SU-DHL-6 (cell line): Measurements from ENCODE around the gene NCEH1.

Experiments used
- H2AFZ ChIP-seq: fragments of 200-600 bp; sonication (generic); 2 replicates; pipeline ENCODE4 v1.6.1; 2014; ENCODE audit warnings: low read depth, mild to moderate bottlenecking, moderate library complexity, mixed read lengths, antibody characterized with exemption, low read length; ENCODE audit not compliant: severe bottlenecking
- H3F3A ChIP-seq: fragments of 200-600 bp; shearing (Covaris generic); 2 replicates; pipeline ENCODE4 v1.6.0; 2016; ENCODE audit warnings: antibody characterized with exemption, mild to moderate bottlenecking; ENCODE audit not compliant: insufficient read depth
- H3K27ac ChIP-seq: fragments of 200-600 bp; sonication (generic); 2 replicates; pipeline ENCODE4 v1.5.1; 2016; ENCODE audit warnings: low read depth, mild to moderate bottlenecking, low read length, moderate library complexity, mixed read lengths
- H3K27me3 ChIP-seq: fragments of 200-600 bp; sonication (generic), shearing (Covaris generic); 2 replicates; pipeline ENCODE4 v1.6.0; 2014; ENCODE audit warnings: mild to moderate bottlenecking, low read length
- H3K36me3 ChIP-seq: fragments of 200-600 bp; sonication (generic); 2 replicates; pipeline ENCODE4 v1.6.1; 2014; ENCODE audit warnings: mild to moderate bottlenecking, low read length, mixed read lengths
- H3K4me2 ChIP-seq: fragments of 300-600, 200-600 bp; shearing (Covaris generic), sonication (generic); 2 replicates; pipeline ENCODE4 v1.6.0; 2014; ENCODE audit warnings: low read length, low read depth, mild to moderate bottlenecking; ENCODE audit not compliant: poor library complexity, severe bottlenecking
- H3K4me3 ChIP-seq: fragments of 200-600 bp; sonication (generic); 2 replicates; pipeline ENCODE4 v1.5.1; 2014; ENCODE audit warnings: antibody characterized with exemption, low read length, mild to moderate bottlenecking, mixed read lengths; ENCODE audit not compliant: insufficient read depth, poor library complexity, severe bottlenecking
- H3K79me2 ChIP-seq: fragments of 200-600 bp; sonication (generic); 2 replicates; pipeline ENCODE4 v1.6.1; 2014; ENCODE audit warnings: mild to moderate bottlenecking, low read length, moderate library complexity; ENCODE audit not compliant: insufficient read depth
- H3K9ac ChIP-seq: fragments of 200-600 bp; sonication (generic); 2 replicates; pipeline ENCODE4 v1.7.0; 2014; ENCODE audit warnings: mild to moderate bottlenecking, low read length
- H3K9me2 ChIP-seq: fragments of 200-600 bp; sonication (generic); replicated peaks from 2 replicates; pipeline ENCODE4 v1.6.1; 2014; ENCODE audit warnings: low read length; ENCODE audit not compliant: insufficient read depth
- H3K9me3 ChIP-seq: fragments of 200-600 bp; sonication (generic); 2 replicates; pipeline ENCODE4 v1.6.1; 2014; ENCODE audit warnings: low read length, mixed read lengths; ENCODE audit not compliant: insufficient read depth
- H4K20me1 ChIP-seq: fragments of 200-600 bp; sonication (generic); 2 replicates; pipeline ENCODE4 v1.6.1; 2014; ENCODE audit warnings: low read depth, mild to moderate bottlenecking, antibody characterized with exemption, low read length, moderate library complexity, mixed read lengths
- EZH2phosphoT487 ChIP-seq: fragments of 200-600 bp; sonication (generic), shearing (Covaris generic); conservative IDR thresholded peaks from 2 replicates; pipeline ENCODE4 v1.6.1; 2018; ENCODE audit warnings: mild to moderate bottlenecking, antibody characterized with exemption, low read length, moderate library complexity, mixed read lengths
- TF ChIP-seq, protein P1 (sequence below): fragments of 200-600 bp; sonication (generic); IDR thresholded peaks from one replicate; pipeline ENCODE4 v1.5.1; 2017; ENCODE audit warnings: antibody characterized with exemption, mild to moderate bottlenecking, low read length, moderate library complexity; ENCODE audit not compliant: insufficient read depth, poor library complexity, severe bottlenecking

Gene NCEH1

DNA sequence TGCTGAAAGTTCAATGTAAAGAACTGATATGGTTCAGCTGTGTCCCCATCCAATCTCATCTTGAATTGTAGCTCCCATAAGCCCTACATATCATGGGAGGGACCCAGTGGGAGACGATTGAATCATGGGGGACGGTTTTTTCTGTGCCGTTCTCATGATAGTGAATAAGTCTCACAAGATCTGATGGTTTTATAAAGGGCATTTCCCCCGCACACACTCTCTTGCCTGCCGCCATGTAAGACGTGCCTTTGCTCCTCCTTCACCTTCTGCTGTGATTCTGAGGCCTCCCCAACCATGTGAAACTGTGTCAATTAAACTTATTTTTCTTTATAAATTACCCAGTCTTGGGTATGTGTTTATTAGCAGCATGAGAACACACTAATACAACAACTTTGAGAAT is 101.1 kb downstream of the NCEH1 start:
- Histone ChIP-seq H3K79me2 (no peaks in the 10 kb centered on the region), H2AFZ (no peak overlapping the region), H3K4me2 (no peak overlapping the region), H3K27ac (no peak overlapping the region), H3K9ac (no peak overlapping the region), H3K4me3 (no peak overlapping the region), H3F3A (no peaks in the 10 kb centered on the region), H3K36me3 (no peaks in the 10 kb centered on the region), H3K9me2 (no peaks in the 10 kb centered on the region), H3K9me3 (peaks cover 3% of the 10 kb centered on the region; the same call in 1 of the 2 replicates), H3K27me3 (no peaks in the 10 kb centered on the region), H4K20me1 (no peaks in the 10 kb centered on the region)
- no peak for TF ChIP-seq EZH2phosphoT487
- TF ChIP-seq, protein P1, sequence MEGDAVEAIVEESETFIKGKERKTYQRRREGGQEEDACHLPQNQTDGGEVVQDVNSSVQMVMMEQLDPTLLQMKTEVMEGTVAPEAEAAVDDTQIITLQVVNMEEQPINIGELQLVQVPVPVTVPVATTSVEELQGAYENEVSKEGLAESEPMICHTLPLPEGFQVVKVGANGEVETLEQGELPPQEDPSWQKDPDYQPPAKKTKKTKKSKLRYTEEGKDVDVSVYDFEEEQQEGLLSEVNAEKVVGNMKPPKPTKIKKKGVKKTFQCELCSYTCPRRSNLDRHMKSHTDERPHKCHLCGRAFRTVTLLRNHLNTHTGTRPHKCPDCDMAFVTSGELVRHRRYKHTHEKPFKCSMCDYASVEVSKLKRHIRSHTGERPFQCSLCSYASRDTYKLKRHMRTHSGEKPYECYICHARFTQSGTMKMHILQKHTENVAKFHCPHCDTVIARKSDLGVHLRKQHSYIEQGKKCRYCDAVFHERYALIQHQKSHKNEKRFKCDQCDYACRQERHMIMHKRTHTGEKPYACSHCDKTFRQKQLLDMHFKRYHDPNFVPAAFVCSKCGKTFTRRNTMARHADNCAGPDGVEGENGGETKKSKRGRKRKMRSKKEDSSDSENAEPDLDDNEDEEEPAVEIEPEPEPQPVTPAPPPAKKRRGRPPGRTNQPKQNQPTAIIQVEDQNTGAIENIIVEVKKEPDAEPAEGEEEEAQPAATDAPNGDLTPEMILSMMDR, result no peak

DNA sequence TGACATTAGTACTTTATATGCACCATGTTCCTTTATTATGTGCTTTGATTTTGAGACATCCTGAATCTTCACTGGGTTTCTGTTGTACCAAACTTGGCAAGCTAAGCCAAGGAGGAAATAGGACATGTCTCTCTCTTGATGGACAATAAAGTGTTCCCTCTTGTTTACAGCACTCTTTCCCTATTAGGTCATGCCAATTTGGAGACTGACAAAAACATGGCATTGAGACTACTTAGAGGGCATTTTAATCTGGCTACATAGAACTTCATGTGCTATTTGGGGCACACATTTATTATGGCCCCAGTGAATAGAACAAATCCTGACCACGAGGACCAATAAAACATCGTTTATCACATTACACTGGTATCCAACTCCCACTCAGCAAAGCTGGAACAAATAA is 102.3 kb downstream of the NCEH1 start:
- H3K27ac ChIP-seq, result no peak overlapping the region
- no peak overlapping the region for H3K4me2 ChIP-seq
- no peaks in the 10 kb centered on the region for H3K9me2 ChIP-seq
- no peaks in the 10 kb centered on the region for H4K20me1 ChIP-seq
- no peaks in the 10 kb centered on the region for H3F3A ChIP-seq
- H3K4me3 ChIP-seq, result no peak overlapping the region
- no peak overlapping the region for H2AFZ ChIP-seq
- H3K9me3 ChIP-seq, result peaks cover 3% of the 10 kb centered on the region; the same call in 1 of the 2 replicates
- H3K36me3 ChIP-seq, result no peaks in the 10 kb centered on the region
- no peak overlapping the region for H3K9ac ChIP-seq
- H3K79me2 ChIP-seq, result no peaks in the 10 kb centered on the region
- no peaks in the 10 kb centered on the region for H3K27me3 ChIP-seq
- no peak for TF ChIP-seq EZH2phosphoT487
- TF ChIP-seq, protein P1, result no peak

DNA sequence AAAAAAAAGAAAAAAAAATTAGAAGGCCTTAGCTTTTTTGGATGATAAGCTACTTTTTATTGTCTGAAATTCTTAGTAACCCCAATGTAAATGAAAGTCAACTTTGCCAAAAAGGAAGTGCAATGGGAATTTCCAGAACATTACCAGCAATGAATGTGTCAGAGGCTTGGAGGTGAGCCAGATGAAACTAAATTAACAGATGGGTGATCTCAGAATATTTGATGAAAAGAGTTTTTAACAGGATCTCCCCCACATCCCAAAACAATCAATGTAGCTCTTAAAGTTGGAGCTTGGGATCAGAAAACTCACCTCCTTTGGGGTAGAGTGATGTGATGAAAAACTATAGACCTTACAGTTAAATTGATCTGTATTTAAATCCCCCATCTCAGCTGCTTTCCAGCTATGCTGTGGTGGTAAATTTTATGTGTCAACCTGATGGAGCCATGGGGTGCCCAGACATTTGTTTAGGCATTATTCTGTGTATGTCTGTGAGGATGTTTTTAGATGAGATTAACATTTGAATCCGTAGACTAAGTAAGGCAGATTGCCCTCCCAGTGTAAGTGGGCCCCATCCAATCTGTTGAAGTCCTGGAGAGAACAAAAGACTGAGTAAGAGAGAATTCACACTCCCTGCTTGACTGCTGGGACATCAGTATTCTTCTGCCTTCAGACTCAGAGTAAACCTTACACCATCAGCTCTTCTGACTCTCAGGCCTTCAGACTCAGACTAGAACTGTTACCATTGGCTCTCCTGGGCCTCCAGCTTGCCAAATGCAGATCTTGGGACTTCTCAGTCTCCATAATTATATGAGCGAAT is 103.4 kb downstream of the NCEH1 start:
- H3K4me2 ChIP-seq, result no peak overlapping the region
- no peaks in the 10 kb centered on the region for H3K27me3 ChIP-seq
- H3F3A ChIP-seq, result no peaks in the 10 kb centered on the region
- no peak overlapping the region for H3K9ac ChIP-seq
- no peak for TF ChIP-seq EZH2phosphoT487
- TF ChIP-seq, protein P1, result no peak
- H3K36me3 ChIP-seq, result no peaks in the 10 kb centered on the region
- no peak overlapping the region for H2AFZ ChIP-seq
- H3K4me3 ChIP-seq, result no peak overlapping the region
- H3K79me2 ChIP-seq, result no peaks in the 10 kb centered on the region
- no peaks in the 10 kb centered on the region for H4K20me1 ChIP-seq
- no peak overlapping the region for H3K27ac ChIP-seq
- H3K9me3 ChIP-seq, result no peaks in the 10 kb centered on the region
- no peaks in the 10 kb centered on the region for H3K9me2 ChIP-seq
